ENCODE results near the gene PPP1R15B.

Gene PPP1R15B

DNA sequence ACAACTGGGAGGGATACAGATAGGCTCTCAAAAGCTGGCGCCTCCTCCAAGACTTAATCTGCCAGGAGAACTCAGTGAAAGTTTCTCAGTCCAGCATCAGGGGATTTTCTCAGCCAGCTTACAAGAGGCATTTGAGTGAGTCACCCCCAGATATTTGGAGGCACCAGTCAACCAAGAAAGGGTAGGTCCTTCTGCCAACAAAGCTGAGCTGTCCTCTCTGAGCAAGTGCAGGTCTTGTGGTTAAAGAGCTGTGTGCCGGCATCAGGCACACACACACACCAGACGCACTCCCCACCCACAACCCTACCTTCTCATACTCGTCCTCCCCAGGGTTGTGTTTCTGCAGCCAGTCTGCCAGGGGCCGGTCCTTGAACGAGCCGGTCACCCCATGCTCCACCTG is 27.0 kb upstream of the PPP1R15B start:
- in situ Hi-C loops (cut with MboI; ENCODE audit: low sequenced_read_pairs, unreplicated experiment), result loop anchor here (10.0 kb wide), 1 partner anchor 366 kb away; no protein-coding TSS in a partner anchor
- DNase-seq (ENCODE audit: low spot score), result no peak
- TF ChIP-seq, protein P1, sequence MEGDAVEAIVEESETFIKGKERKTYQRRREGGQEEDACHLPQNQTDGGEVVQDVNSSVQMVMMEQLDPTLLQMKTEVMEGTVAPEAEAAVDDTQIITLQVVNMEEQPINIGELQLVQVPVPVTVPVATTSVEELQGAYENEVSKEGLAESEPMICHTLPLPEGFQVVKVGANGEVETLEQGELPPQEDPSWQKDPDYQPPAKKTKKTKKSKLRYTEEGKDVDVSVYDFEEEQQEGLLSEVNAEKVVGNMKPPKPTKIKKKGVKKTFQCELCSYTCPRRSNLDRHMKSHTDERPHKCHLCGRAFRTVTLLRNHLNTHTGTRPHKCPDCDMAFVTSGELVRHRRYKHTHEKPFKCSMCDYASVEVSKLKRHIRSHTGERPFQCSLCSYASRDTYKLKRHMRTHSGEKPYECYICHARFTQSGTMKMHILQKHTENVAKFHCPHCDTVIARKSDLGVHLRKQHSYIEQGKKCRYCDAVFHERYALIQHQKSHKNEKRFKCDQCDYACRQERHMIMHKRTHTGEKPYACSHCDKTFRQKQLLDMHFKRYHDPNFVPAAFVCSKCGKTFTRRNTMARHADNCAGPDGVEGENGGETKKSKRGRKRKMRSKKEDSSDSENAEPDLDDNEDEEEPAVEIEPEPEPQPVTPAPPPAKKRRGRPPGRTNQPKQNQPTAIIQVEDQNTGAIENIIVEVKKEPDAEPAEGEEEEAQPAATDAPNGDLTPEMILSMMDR (IDR thresholded peaks at IDR 0.05; ENCODE audit: borderline replicate concordance, control extremely low read depth, extremely low read depth, insufficient read depth, missing control alignments), result no peak

DNA sequence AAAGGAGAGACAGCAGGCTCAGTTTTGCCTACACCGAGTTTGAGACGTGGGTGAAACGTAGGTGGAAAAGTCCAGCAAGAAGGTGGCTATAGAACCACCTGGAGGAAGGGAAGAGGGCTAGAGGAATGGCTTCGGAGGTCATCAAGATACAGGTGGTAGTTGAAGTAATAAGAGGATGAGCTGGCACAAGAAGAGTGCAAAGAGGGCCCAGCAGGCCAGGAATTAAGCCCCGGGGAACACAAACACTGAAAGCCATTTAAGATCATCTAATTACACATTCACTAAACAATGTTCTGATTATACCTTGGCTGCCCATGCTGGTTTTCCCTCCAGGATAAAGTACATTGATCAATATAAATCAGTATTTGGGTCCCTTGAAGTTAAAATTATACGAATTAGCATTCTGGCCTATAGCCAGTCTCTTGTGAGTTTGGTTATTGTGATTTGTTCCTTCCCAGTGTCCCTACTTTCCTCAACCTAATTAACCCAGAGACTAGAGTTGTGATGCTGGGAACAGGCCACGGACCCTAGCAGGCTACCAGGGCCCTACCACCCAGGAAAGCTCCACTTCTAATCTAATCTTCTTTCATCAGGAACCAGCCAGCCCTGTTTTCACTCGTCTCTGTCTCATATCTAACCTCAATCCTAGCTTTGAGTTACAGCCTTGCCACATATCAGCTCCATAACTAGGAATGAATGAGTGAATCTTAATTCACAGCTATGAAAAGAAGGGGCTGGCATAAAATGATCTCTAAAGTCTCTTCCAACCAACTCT is 26.4 kb upstream of the PPP1R15B start:
- in situ Hi-C loops (cut with MboI; ENCODE audit: low sequenced_read_pairs, unreplicated experiment), result loop anchor here (10.0 kb wide), 1 partner anchor 367 kb away; no protein-coding TSS in a partner anchor
- TF ChIP-seq, protein P1 (IDR thresholded peaks at IDR 0.05; ENCODE audit: borderline replicate concordance, control extremely low read depth, extremely low read depth, insufficient read depth, missing control alignments), result no peak
- no peak for DNase-seq (ENCODE audit: low spot score)

DNA sequence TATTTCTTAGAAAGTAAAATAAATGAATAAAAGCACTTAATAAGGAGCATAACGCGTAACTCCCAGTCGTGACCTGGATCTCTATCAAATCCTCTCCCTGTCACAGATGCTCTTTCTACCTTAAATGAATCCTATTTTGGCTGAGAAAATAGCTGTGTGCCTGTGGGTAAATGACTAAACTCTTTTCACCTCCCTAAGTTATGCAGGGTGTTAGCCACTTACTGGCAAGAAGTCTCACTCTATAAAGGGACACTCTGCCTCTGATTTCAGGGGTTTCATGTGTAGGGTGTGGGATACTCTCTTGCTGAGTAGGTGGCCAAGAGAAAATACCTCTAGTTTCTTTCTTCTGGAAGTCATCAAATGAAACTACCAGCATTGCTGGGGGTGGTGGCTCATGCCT is 24.3 kb upstream of the PPP1R15B start:
- in situ Hi-C loops (cut with MboI; ENCODE audit: low sequenced_read_pairs, unreplicated experiment), result loop anchor here (10.0 kb wide), 1 partner anchor 369 kb away; no protein-coding TSS in a partner anchor
- TF ChIP-seq, protein P1 (IDR thresholded peaks at IDR 0.05; ENCODE audit: borderline replicate concordance, control extremely low read depth, extremely low read depth, insufficient read depth, missing control alignments), result no peak
- DNase-seq (ENCODE audit: low spot score), result no peak

DNA sequence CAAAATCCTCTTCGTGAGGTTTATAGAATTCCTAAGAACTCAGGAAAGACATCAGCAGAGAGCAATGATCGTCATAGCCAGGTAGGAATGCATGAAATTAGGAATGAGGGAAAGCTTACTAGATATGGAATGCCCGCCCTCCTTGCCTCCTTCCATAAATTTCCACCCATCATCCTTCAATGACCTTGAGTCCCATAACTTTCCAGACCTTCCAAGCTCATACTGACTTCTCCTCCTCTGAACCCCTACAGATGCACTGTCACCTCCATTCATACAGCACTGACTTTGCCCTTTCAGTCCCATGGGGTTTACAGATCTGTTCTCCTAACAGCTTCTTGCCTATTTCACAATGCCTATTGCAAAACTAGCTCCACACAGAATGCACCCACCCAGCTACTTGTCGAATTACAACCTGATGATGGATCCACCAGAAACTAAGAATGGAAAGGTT is 23.8 kb upstream of the PPP1R15B start:
- no peak for DNase-seq (ENCODE audit: low spot score)
- TF ChIP-seq, protein P1 (IDR thresholded peaks at IDR 0.05; ENCODE audit: borderline replicate concordance, control extremely low read depth, extremely low read depth, insufficient read depth, missing control alignments), result no peak
- in situ Hi-C loops (cut with MboI; ENCODE audit: low sequenced_read_pairs, unreplicated experiment), result loop anchor here (10.0 kb wide), 1 partner anchor 369 kb away; no protein-coding TSS in a partner anchor

DNA sequence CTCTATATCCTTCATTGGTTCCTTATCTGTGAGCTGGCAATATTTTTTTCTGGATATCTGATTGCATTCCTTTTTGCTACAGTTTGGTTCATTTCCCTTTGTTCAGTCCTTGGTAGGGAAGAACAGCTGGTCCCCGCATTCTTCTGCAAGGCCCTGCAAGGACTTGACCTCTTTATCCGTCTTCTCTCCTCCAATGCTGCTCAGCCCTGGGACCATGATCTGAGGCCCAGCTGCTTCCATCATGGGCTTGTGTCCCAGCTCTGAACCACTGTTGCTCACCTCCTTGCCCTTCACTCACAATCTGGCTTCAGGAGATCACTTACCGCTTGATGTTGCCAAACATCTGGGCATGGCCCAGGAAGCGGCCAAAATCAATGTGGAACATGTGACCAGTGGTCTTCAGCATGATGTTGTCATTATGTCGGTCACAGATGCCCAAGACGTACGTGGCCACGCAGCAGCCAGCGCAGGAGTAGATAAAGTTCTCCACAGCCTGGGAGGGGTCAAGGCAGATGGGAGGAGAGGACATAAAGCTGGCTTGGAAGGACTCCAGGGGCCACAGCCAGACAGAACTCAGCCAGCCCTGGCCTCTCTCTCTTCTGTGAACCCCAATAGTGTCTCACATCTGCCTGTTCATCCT is 22.6 kb upstream of the PPP1R15B start:
- TF ChIP-seq, protein P1 (IDR thresholded peaks at IDR 0.05; ENCODE audit: borderline replicate concordance, control extremely low read depth, extremely low read depth, insufficient read depth, missing control alignments), result no peak
- in situ Hi-C loops (cut with MboI; ENCODE audit: low sequenced_read_pairs, unreplicated experiment), result loop anchor here (10.0 kb wide), 1 partner anchor 371 kb away; no protein-coding TSS in a partner anchor
- no peak for DNase-seq (ENCODE audit: low spot score)

DNA sequence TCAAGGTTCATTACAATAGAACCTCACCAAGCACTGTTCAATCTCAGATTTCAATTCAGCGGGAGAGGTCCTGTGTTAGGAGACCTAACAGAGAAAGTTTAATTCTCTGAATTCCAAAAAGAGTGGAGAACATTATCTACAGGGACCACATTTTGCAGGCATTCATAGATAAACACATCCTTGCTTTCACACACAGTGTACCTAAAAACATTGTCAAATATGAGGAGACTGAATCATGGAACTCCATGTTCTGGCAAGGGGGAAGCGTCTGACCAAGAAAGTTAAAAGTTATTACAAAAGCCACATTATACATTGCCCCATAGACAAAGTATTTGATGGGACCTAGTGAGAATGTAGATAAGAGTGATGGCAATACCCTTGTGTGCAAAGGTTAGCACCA is 21.1 kb upstream of the PPP1R15B start:
- in situ Hi-C loops (cut with MboI; ENCODE audit: low sequenced_read_pairs, unreplicated experiment), result loop anchor here (10.0 kb wide), 1 partner anchor 372 kb away; no protein-coding TSS in a partner anchor
- TF ChIP-seq, protein P1 (IDR thresholded peaks at IDR 0.05; ENCODE audit: borderline replicate concordance, control extremely low read depth, extremely low read depth, insufficient read depth, missing control alignments), result no peak
- DNase-seq (ENCODE audit: low spot score), result no peak
